Liver (tissue), 9 donors: Measurements from ENCODE around the gene PRR5L. TPM values are rescaled to one million over a fixed set of nuclear protein-coding genes. Genes with fewer than 3 reads are reported as not detected.

Experiments
- DNase-seq: peaks from one replicate; pipeline ENCODE4 v3.0.0-alpha.2; 2017; ENCODE audit warnings: low spot score
- H3K27ac ChIP-seq, 2 donors: one replicate each; pipeline ENCODE4 v1.7.0; 2013; ENCODE audit warnings: inconsistent platforms in 2 of 2, low read length in 2 of 2, control low read depth in 1 of 2, low read depth in 1 of 2, mild to moderate bottlenecking in 1 of 2
- H3K27me3 ChIP-seq, 4 donors: one replicate each; pipeline versions ENCODE4 v1.6.1 to v1.7.0; 2013; ENCODE audit warnings: low read length in 3 of 4, inconsistent platforms in 1 of 4, mild to moderate bottlenecking in 1 of 4, moderate library complexity in 1 of 4; ENCODE audit not compliant: control insufficient read depth in 4 of 4, insufficient read depth in 4 of 4
- H3K36me3 ChIP-seq, 4 donors: one replicate each; pipeline versions ENCODE4 v1.6.1 to v1.7.0; 2013; ENCODE audit warnings: low read length in 3 of 4, mild to moderate bottlenecking in 3 of 4, low read depth in 1 of 4, moderate library complexity in 1 of 4; ENCODE audit not compliant: control insufficient read depth in 4 of 4, insufficient read depth in 3 of 4
- H3K4me1 ChIP-seq, 4 donors: one replicate each; pipeline versions ENCODE4 v1.6.1 to v1.7.0; 2013; ENCODE audit warnings: low read length in 3 of 4, mild to moderate bottlenecking in 3 of 4, moderate library complexity in 1 of 4; ENCODE audit not compliant: control insufficient read depth in 4 of 4, insufficient read depth in 4 of 4
- H3K4me3 ChIP-seq, 3 donors: one replicate each; pipeline versions ENCODE4 v1.6.1 to v1.7.0; 2013; ENCODE audit warnings: low read length in 3 of 3, control low read depth in 1 of 3, low read depth in 1 of 3, mild to moderate bottlenecking in 1 of 3
- H3K9ac ChIP-seq, 2 donors: one replicate each; pipeline ENCODE4 v1.7.0; 2013; ENCODE audit warnings: low read length in 2 of 2, mild to moderate bottlenecking in 2 of 2, moderate library complexity in 2 of 2, control low read depth in 1 of 2, low read depth in 1 of 2
- H3K9me3 ChIP-seq, 4 donors: one replicate each; pipeline versions ENCODE4 v1.6.1 to v1.7.0; 2013; ENCODE audit warnings: low read length in 3 of 4; ENCODE audit not compliant: control insufficient read depth in 4 of 4
- ATF3 ChIP-seq: IDR thresholded peaks from 2 replicates; pipeline ENCODE4 v1.6.1; 2016; ENCODE audit warnings: antibody characterized with exemption
- CTCF ChIP-seq: fragments of 150-350 bp; IDR thresholded peaks from 2 replicates; pipeline ENCODE4 v1.5.1; 2017; ENCODE audit warnings: improper control_type of control experiment, low read depth, low read length; ENCODE audit not compliant: missing input control
- EGR1 ChIP-seq, 2 donors: IDR thresholded peaks; 2 replicates each; pipeline ENCODE4 v1.6.1; 2016 to 2018; ENCODE audit warnings: antibody characterized with exemption in 2 of 2, low read depth in 2 of 2
- FOXA1 ChIP-seq: IDR thresholded peaks from 2 replicates; pipeline ENCODE4 v1.6.1; 2016; ENCODE audit warnings: antibody characterized with exemption
- FOXA2 ChIP-seq: IDR thresholded peaks from 2 replicates; pipeline ENCODE4 v1.6.1; 2016; ENCODE audit warnings: antibody characterized with exemption
- GABPA ChIP-seq, 2 donors: IDR thresholded peaks in 1 of 2; conservative IDR thresholded peaks in 1 of 2; 2 replicates each; pipeline ENCODE4 v1.6.1; 2016; ENCODE audit warnings: antibody characterized with exemption in 2 of 2, mild to moderate bottlenecking in 1 of 2, moderate library complexity in 1 of 2
- HNF4A ChIP-seq, 2 donors: conservative IDR thresholded peaks; 2 replicates each; pipeline ENCODE4 v1.6.1; 2016; ENCODE audit warnings: antibody characterized with exemption in 2 of 2, mild to moderate bottlenecking in 2 of 2
- HNF4G ChIP-seq: IDR thresholded peaks from 2 replicates; pipeline ENCODE4 v1.6.1; 2016; ENCODE audit warnings: antibody characterized with exemption
- JUND ChIP-seq, 2 donors: IDR thresholded peaks; 2 replicates each; pipeline ENCODE4 v1.6.1; 2016; ENCODE audit warnings: antibody characterized with exemption in 2 of 2
- MAX ChIP-seq: IDR thresholded peaks from 2 replicates; pipeline ENCODE4 v1.6.1; 2016; ENCODE audit warnings: antibody characterized with exemption
- NR2F2 ChIP-seq: IDR thresholded peaks from 2 replicates; pipeline ENCODE4 v1.6.1; 2016; ENCODE audit warnings: antibody characterized with exemption
- RAD21 ChIP-seq, 2 donors: IDR thresholded peaks; 2 replicates each; pipeline ENCODE4 v1.6.1; 2016; ENCODE audit warnings: antibody characterized with exemption in 2 of 2, mild to moderate bottlenecking in 2 of 2
- REST ChIP-seq: IDR thresholded peaks from 2 replicates; pipeline ENCODE4 v1.6.1; 2016; ENCODE audit warnings: antibody characterized with exemption, mild to moderate bottlenecking
- RXRA ChIP-seq, 2 donors: IDR thresholded peaks; 2 replicates each; pipeline ENCODE4 v1.6.1; 2017 to 2018; ENCODE audit warnings: antibody characterized with exemption in 2 of 2, mild to moderate bottlenecking in 1 of 2
- SP1 ChIP-seq: IDR thresholded peaks from 2 replicates; pipeline ENCODE4 v1.6.1; 2018; ENCODE audit warnings: antibody characterized with exemption, mild to moderate bottlenecking
- TAF1 ChIP-seq: conservative IDR thresholded peaks from 2 replicates; pipeline ENCODE4 v1.6.1; 2016; ENCODE audit warnings: antibody characterized with exemption, mild to moderate bottlenecking
- YY1 ChIP-seq: IDR thresholded peaks from 2 replicates; pipeline ENCODE4 v1.6.1; 2016; ENCODE audit warnings: antibody characterized with exemption, mild to moderate bottlenecking
- ZBTB33 ChIP-seq: IDR thresholded peaks from 2 replicates; pipeline ENCODE4 v1.6.1; 2016; ENCODE audit warnings: antibody characterized with exemption
- WGBS: extraction: QIAGEN DNeasy Blood & Tissue Kit; methylation state at CpG from one replicate; pipeline ENCODE4 v1.1.7; 2013; 5-methylcytosine and 5-hydroxymethylcytosine counted together
- polyA plus RNA-seq, 2 donors: library from polyadenylated mRNA; stranded (reverse) in 1 of 2; unstranded in 1 of 2; fragments of 200-250 nt in 1 of 2; fragments of >200 nt in 1 of 2; fragmentation: Nextera tagmentation in 1 of 2; extraction: Ambion mirVana in 1 of 2; gene quantifications; one replicate each; pipeline versions ENCODE4 v1.2.1 to v1.2.3, GENCODE V29; 2013 to 2015
- total RNA-seq, 2 donors: library from RNA; depleted of rRNA; stranded (reverse); fragments of >200 nt; gene quantifications; one replicate each; pipeline ENCODE4 v1.2.3, GENCODE V29; 2014
- donor health status: healthy.
- donor health status: healthy.
- donor health status: healthy.
- donor health status: healthy.
- donor health status: healthy.

PRR5L gene
- total and polyA plus RNA-seq, 4 donors, result 1.2 to 8.5 (median 4.5) TPM

- Histone ChIP-seq H3K36me3 (no peaks in the 10 kb centered on the region), H3K4me1 (peaks cover 0 to 4% (median 0%) of the 10 kb centered on the region in 4 donors), H3K9me3 (no peaks in the 10 kb centered on the region), H3K27ac (no peak overlapping the region), H3K9ac (no peak overlapping the region), H3K4me3 (no peak overlapping the region), H3K27me3 (no peaks in the 10 kb centered on the region)
- 55% methylated on average over 1 of the region's 1 CpG for WGBS
- no peak for TF ChIP-seq RXRA (IDR thresholded peaks at IDR 0.05)
- no peak for TF ChIP-seq EGR1 (IDR thresholded peaks at IDR 0.05; ENCODE audit: low read depth in 2 of 2)
- TF ChIP-seq HNF4A (conservative IDR thresholded peaks at IDR 0.05), result no peak
- TF ChIP-seq GABPA (IDR thresholded peaks at IDR 0.05 in 1 of 2, conservative IDR thresholded peaks at IDR 0.05 in 1 of 2), result no peak
- TF ChIP-seq ZBTB33, result no peak
- no peak for TF ChIP-seq MAX
- no peak for TF ChIP-seq SP1
- TF ChIP-seq JUND (IDR thresholded peaks at IDR 0.05), result no peak
- TF ChIP-seq RAD21 (IDR thresholded peaks at IDR 0.05), result no peak
- no peak for TF ChIP-seq REST
- no peak for TF ChIP-seq FOXA1
- TF ChIP-seq TAF1, result no peak
- no peak for TF ChIP-seq CTCF
- TF ChIP-seq HNF4G, result no peak
- no peak for TF ChIP-seq YY1
- no peak for TF ChIP-seq FOXA2
- no peak for TF ChIP-seq NR2F2
- no peak for TF ChIP-seq ATF3
- DNase-seq, result no peak
Measured at GRCh38 chr11:36304351-36304750, 8.3 kb downstream of the PRR5L start.
